ENCODE data around the gene ASTN2.

Gene ASTN2

GRCh38 chr9:117300371-117301110 lies 114.3 kb downstream of the ASTN2 start:
- DNase-seq (ENCODE audit: low spot score), result no peak

GRCh38 chr9:117296453-117296852 lies 118.4 kb downstream of the ASTN2 start:
- DNase-seq (ENCODE audit: low spot score), result no peak

- DNase-seq (ENCODE audit: low spot score), result no peak
Observed at GRCh38 chr9:117293206-117294114, 121.4 kb downstream of the ASTN2 start.

- DNase-seq (ENCODE audit: low spot score), result no peak
Observed at GRCh38 chr9:117290856-117291622, 123.8 kb downstream of the ASTN2 start.

GRCh38 chr9:117290306-117290840 lies 124.5 kb downstream of the ASTN2 start:
- DNase-seq (ENCODE audit: low spot score), result peak; percentile 60

- no peak for DNase-seq (ENCODE audit: low spot score)
Observed at GRCh38 chr9:117286245-117286644, 128.6 kb downstream of the ASTN2 start.

- no peak for DNase-seq (ENCODE audit: low spot score)
Observed at GRCh38 chr9:117284414-117284813, 130.4 kb downstream of the ASTN2 start.

GRCh38 chr9:117282541-117282940 lies 132.3 kb downstream of the ASTN2 start:
- DNase-seq (ENCODE audit: low spot score), result no peak

GRCh38 chr9:117278471-117279035 lies 136.3 kb downstream of the ASTN2 start:
- DNase-seq (ENCODE audit: low spot score), result no peak

- DNase-seq (ENCODE audit: low spot score), result no peak
Observed at GRCh38 chr9:117278020-117278419, 136.8 kb downstream of the ASTN2 start.

- no peak for DNase-seq (ENCODE audit: low spot score)
Observed at GRCh38 chr9:117276444-117276843, 138.4 kb downstream of the ASTN2 start.

GRCh38 chr9:117273612-117274011 lies 141.2 kb downstream of the ASTN2 start:
- no peak for DNase-seq (ENCODE audit: low spot score)

GRCh38 chr9:117268847-117269446 lies 145.9 kb downstream of the ASTN2 start:
- DNase-seq (ENCODE audit: low spot score), result no peak

GRCh38 chr9:117266855-117267497 lies 147.9 kb downstream of the ASTN2 start:
- DNase-seq (ENCODE audit: low spot score), result no peak

- DNase-seq (ENCODE audit: low spot score), result no peak
Observed at GRCh38 chr9:117265253-117265652, 149.6 kb downstream of the ASTN2 start.

- DNase-seq (ENCODE audit: low spot score), result no peak
Observed at GRCh38 chr9:117258184-117258866, 156.5 kb downstream of the ASTN2 start.

GRCh38 chr9:117253261-117253660 lies 161.6 kb downstream of the ASTN2 start:
- DNase-seq (ENCODE audit: low spot score), result no peak

- DNase-seq (ENCODE audit: low spot score), result peak; percentile 23
Observed at GRCh38 chr9:117250610-117251215, 164.1 kb downstream of the ASTN2 start.

GRCh38 chr9:117249799-117250198 lies 165.1 kb downstream of the ASTN2 start:
- DNase-seq (ENCODE audit: low spot score), result no peak

GRCh38 chr9:117247266-117247665 lies 167.6 kb downstream of the ASTN2 start:
- peak; percentile 28 for DNase-seq (ENCODE audit: low spot score)

All from germinal center (tissue), 1 donor.